ENCODE measurements around the gene CHN1.

Gene CHN1

DNA sequence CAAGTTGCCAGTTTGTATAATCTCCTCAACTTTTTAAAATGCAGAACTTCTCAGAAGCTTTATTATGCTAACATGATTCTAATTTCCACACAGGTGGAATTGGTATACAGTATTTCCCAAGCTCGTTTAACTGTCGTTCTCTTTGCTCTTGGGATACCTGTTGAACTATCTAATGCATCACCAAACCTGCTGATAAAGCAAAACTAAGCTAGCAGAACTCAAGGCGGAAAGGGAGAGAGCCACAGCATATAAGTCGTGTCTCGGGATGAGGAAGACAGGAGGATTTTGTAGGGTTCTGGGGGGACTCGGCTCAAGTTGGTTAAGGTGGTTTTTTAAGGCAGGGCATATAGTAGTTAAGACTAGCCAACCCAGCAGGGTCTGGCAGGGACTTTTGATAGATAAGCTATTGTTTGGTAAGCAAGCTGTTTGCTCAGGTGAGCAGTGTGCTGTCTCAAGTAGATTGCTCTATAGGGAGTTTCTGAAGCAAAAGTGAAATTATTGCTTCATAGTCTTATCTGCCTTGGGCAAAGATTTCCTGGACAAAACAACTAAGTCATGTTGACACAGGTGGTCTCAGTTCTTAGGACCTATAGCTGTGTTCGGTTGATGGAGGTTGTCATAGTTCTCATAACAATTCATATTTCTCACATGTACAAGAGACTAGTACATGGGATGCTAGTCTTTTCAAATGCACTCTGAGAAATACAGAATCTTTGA is 212.7 kb downstream of the CHN1 start:
- DNase-seq (ENCODE audit: low spot score) (no peak), ATAC-seq (ENCODE audit: low read depth) (no peak)
- H3K4me1 ChIP-seq (ENCODE audit: insufficient read depth, poor library complexity, severe bottlenecking) = no peaks in the 10 kb centered on the region

GRCh38 chr2:174791746-174792280 is 213.4 kb downstream of the CHN1 start:
- Histone ChIP-seq H3K27me3 (ENCODE audit: insufficient read depth, poor library complexity, severe bottlenecking) (no peaks in the 10 kb centered on the region), H3K4me3 (ENCODE audit: severe bottlenecking) (no peak overlapping the region), H3K27ac (ENCODE audit: poor library complexity, severe bottlenecking) (no peak overlapping the region), H3K36me3 (ENCODE audit: low read depth) (no peaks in the 10 kb centered on the region), H3K9me3 (ENCODE audit: severe bottlenecking) (no peaks in the 10 kb centered on the region), H3K4me1 (ENCODE audit: insufficient read depth, poor library complexity, severe bottlenecking) (no peaks in the 10 kb centered on the region)
- no peak for ATAC-seq (ENCODE audit: low read depth)
- TF ChIP-seq, protein P1, sequence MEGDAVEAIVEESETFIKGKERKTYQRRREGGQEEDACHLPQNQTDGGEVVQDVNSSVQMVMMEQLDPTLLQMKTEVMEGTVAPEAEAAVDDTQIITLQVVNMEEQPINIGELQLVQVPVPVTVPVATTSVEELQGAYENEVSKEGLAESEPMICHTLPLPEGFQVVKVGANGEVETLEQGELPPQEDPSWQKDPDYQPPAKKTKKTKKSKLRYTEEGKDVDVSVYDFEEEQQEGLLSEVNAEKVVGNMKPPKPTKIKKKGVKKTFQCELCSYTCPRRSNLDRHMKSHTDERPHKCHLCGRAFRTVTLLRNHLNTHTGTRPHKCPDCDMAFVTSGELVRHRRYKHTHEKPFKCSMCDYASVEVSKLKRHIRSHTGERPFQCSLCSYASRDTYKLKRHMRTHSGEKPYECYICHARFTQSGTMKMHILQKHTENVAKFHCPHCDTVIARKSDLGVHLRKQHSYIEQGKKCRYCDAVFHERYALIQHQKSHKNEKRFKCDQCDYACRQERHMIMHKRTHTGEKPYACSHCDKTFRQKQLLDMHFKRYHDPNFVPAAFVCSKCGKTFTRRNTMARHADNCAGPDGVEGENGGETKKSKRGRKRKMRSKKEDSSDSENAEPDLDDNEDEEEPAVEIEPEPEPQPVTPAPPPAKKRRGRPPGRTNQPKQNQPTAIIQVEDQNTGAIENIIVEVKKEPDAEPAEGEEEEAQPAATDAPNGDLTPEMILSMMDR (IDR thresholded peaks at IDR 0.05; ENCODE audit: poor library complexity, severe bottlenecking) = no peak
- DNase-seq (ENCODE audit: low spot score) = no peak

More for the DNA sequence above, 212.7 kb downstream of the CHN1 start:
- H3K36me3 ChIP-seq (ENCODE audit: low read depth) = no peaks in the 10 kb centered on the region
- no peaks in the 10 kb centered on the region for H3K27me3 ChIP-seq (ENCODE audit: insufficient read depth, poor library complexity, severe bottlenecking)
- no peak overlapping the region for H3K27ac ChIP-seq (ENCODE audit: poor library complexity, severe bottlenecking)
- TF ChIP-seq, protein P1 (IDR thresholded peaks at IDR 0.05; ENCODE audit: poor library complexity, severe bottlenecking) = no peak
- no peaks in the 10 kb centered on the region for H3K9me3 ChIP-seq (ENCODE audit: severe bottlenecking)
- no peak overlapping the region for H3K4me3 ChIP-seq (ENCODE audit: severe bottlenecking)

GRCh38 chr2:174791020-174791419 is 214.2 kb downstream of the CHN1 start:
- Histone ChIP-seq H3K4me1 (ENCODE audit: insufficient read depth, poor library complexity, severe bottlenecking) (no peaks in the 10 kb centered on the region), H3K9me3 (ENCODE audit: severe bottlenecking) (no peaks in the 10 kb centered on the region), H3K27me3 (ENCODE audit: insufficient read depth, poor library complexity, severe bottlenecking) (no peaks in the 10 kb centered on the region), H3K36me3 (ENCODE audit: low read depth) (no peaks in the 10 kb centered on the region), H3K27ac (ENCODE audit: poor library complexity, severe bottlenecking) (no peak overlapping the region), H3K4me3 (ENCODE audit: severe bottlenecking) (no peak overlapping the region)
- TF ChIP-seq, protein P1 (IDR thresholded peaks at IDR 0.05; ENCODE audit: poor library complexity, severe bottlenecking) = no peak
- no peak for ATAC-seq (ENCODE audit: low read depth)
- no peak for DNase-seq (ENCODE audit: low spot score)

GRCh38 chr2:174789001-174789400 is 216.2 kb downstream of the CHN1 start:
- Histone ChIP-seq H3K4me3 (ENCODE audit: severe bottlenecking) (no peak overlapping the region), H3K36me3 (ENCODE audit: low read depth) (no peaks in the 10 kb centered on the region), H3K9me3 (ENCODE audit: severe bottlenecking) (no peaks in the 10 kb centered on the region), H3K27me3 (ENCODE audit: insufficient read depth, poor library complexity, severe bottlenecking) (no peaks in the 10 kb centered on the region), H3K27ac (ENCODE audit: poor library complexity, severe bottlenecking) (no peak overlapping the region), H3K4me1 (ENCODE audit: insufficient read depth, poor library complexity, severe bottlenecking) (no peaks in the 10 kb centered on the region)
- DNase-seq (ENCODE audit: low spot score) (no peak), ATAC-seq (ENCODE audit: low read depth) (no peak)
- TF ChIP-seq, protein P1 (IDR thresholded peaks at IDR 0.05; ENCODE audit: poor library complexity, severe bottlenecking) = no peak

Measured in RWPE2 (cell line).